Tibial nerve (tissue), 4 donors: ENCODE results near the gene UCK2. TPM values are rescaled to one million over a fixed set of nuclear protein-coding genes. Genes with fewer than 3 reads are reported as not detected.

Experiments used
- DNase-seq, 2 donors: peaks; one replicate each; pipeline ENCODE4 v3.0.0-alpha.2; 2019; ENCODE audit warnings: low spot score in 2 of 2
- H3K27ac ChIP-seq, 4 donors: fragments of 200-600 bp; sonication (generic) in 3 of 4; one replicate each; pipeline ENCODE4 v1.5.1; 2017 to 2019; ENCODE audit warnings: mild to moderate bottlenecking in 1 of 4
- H3K27me3 ChIP-seq, 2 donors: fragments of 200-600 bp; sonication (generic) in 1 of 2; one replicate each; pipeline versions ENCODE4 v1.5.1 to v1.6.0; 2017 to 2019
- H3K36me3 ChIP-seq, 3 donors: fragments of 200-600 bp; sonication (generic); one replicate each; pipeline ENCODE4 v1.5.1; 2018 to 2019
- H3K4me1 ChIP-seq, 4 donors: fragments of 200-600 bp; sonication (generic) in 3 of 4; one replicate each; pipeline ENCODE4 v1.5.1; 2017 to 2019
- H3K4me3 ChIP-seq, 4 donors: fragments of 200-600 bp; sonication (generic) in 3 of 4; one replicate each; pipeline ENCODE4 v1.5.1; 2017 to 2019; ENCODE audit warnings: mild to moderate bottlenecking in 1 of 4, moderate library complexity in 1 of 4
- H3K9me3 ChIP-seq, 4 donors: fragments of 200-600 bp; sonication (generic) in 3 of 4; one replicate each; pipeline ENCODE4 v1.5.1; 2017 to 2019
- CTCF ChIP-seq, 5 experiments: fragments of 200-600 bp in 3 of 5; fragments of 450-650 bp in 2 of 5; sonication (generic) in 3 of 5; IDR thresholded peaks; one replicate each; pipeline ENCODE4 v1.5.1; 2016 to 2019; ENCODE audit warnings: antibody characterized with exemption in 5 of 5, mild to moderate bottlenecking in 3 of 5, moderate library complexity in 2 of 5
- EP300 ChIP-seq, 2 donors: sonication (generic); formaldehyde crosslinking; IDR thresholded peaks; one replicate each; pipeline ENCODE4 v1.6.1; 2017; ENCODE audit warnings: antibody characterized with exemption in 2 of 2, mild to moderate bottlenecking in 1 of 2
- POLR2A ChIP-seq, 2 donors: fragments of 450-650 bp; IDR thresholded peaks; one replicate each; pipeline ENCODE4 v1.6.1; 2017; ENCODE audit warnings: antibody characterized with exemption in 2 of 2, mild to moderate bottlenecking in 2 of 2, moderate library complexity in 2 of 2
- WGBS, 2 donors: methylation state at CpG; one replicate each; pipeline ENCODE4 v1.1.5; 2018; 5-methylcytosine and 5-hydroxymethylcytosine counted together
- total RNA-seq, 4 donors: library from RNA; depleted of rRNA; stranded (reverse); fragments of >200 nt; gene quantifications; one replicate each; pipeline ENCODE4 v1.1.0, GENCODE V29; 2016

Gene UCK2
- total RNA-seq, 4 donors from 2014 or later: 29.7 to 36.0 (median 33.8) TPM

- DNase-seq: no peak
- no peak for TF ChIP-seq EP300 (IDR thresholded peaks at IDR 0.05)
- no peaks in the 10 kb centered on the region for H3K27me3 ChIP-seq
These were observed 111.4 kb downstream of the UCK2 start for GRCh38 chr1:165938844-165939243.

DNA sequence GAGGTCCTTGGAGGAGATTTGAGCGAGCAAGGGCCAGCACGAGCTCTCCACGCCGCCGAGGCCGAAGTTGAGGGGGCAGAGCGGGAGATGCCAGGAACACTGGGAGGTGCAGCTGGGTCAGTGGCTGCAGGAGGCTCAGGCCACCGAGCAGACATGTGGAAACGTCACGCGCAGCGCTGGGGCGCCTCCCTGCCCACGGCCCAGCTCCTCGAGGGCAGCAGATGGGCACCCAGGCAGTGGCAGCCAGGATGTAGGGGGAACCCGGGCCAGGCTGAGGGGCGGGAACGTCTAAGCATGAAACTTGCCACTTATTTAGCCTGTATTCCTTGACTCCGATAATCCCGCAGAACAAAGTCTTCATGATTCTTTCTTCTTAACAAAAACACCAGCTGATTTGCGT lies 114.1 kb downstream of the UCK2 start:
- DNase-seq: no peak
- H3K27me3 ChIP-seq: no peaks in the 10 kb centered on the region
- no peaks in the 10 kb centered on the region for H3K36me3 ChIP-seq
- no peak overlapping the region for H3K4me3 ChIP-seq
- H3K4me1 ChIP-seq: no peaks in the 10 kb centered on the region
- TF ChIP-seq CTCF (IDR thresholded peaks at IDR 0.05) (no peak), EP300 (IDR thresholded peaks at IDR 0.05) (no peak), POLR2A (IDR thresholded peaks at IDR 0.05) (no peak)
- H3K9me3 ChIP-seq: no peaks in the 10 kb centered on the region
- 86 to 91% methylated on average over 21 of the region's 21 CpGs for WGBS, 2 donors
- no peak overlapping the region for H3K27ac ChIP-seq

More at GRCh38 chr1:165938844-165939243, 111.4 kb downstream of the UCK2 start:
- H3K9me3 ChIP-seq: no peaks in the 10 kb centered on the region
- H3K27ac ChIP-seq: no peak overlapping the region
- no peaks in the 10 kb centered on the region for H3K36me3 ChIP-seq
- 87 to 91% methylated on average over 2 of the region's 2 CpGs for WGBS, 2 donors
- no peak overlapping the region for H3K4me3 ChIP-seq
- H3K4me1 ChIP-seq: no peaks in the 10 kb centered on the region

DNA sequence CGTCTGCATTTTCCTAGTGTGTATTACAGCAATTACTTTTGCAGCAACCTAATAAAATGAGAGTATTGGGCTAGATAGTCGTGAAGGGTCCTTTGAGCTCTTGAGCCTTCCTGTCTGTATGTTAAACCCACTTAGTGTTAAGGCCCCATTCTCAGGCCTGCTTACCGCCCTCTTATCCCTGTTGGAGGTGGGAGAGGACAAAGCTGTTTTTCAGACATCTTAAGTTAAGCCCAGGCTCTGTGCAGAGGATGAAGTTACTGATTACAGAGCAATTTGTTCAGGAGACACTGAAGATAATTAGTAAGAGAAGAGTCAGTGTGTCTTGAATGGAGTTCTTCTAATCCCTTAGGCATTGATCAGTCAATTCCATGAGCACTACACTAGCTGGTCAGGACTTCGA lies 114.6 kb downstream of the UCK2 start:
- Histone ChIP-seq H3K27ac (no peak overlapping the region), H3K4me3 (no peak overlapping the region), H3K27me3 (no peaks in the 10 kb centered on the region), H3K36me3 (no peaks in the 10 kb centered on the region), H3K4me1 (no peaks in the 10 kb centered on the region), H3K9me3 (no peaks in the 10 kb centered on the region)
- no peak for DNase-seq
- TF ChIP-seq EP300 (IDR thresholded peaks at IDR 0.05): no peak
- TF ChIP-seq CTCF (IDR thresholded peaks at IDR 0.05): no peak
- no peak for TF ChIP-seq POLR2A (IDR thresholded peaks at IDR 0.05)
- 52 to 54% methylated on average over 4 of the region's 4 CpGs for whole genome bisulfite sequencing, 2 donors

- DNase-seq: no peak
- Histone ChIP-seq H3K27ac (no peak overlapping the region), H3K9me3 (no peaks in the 10 kb centered on the region), H3K4me3 (no peak overlapping the region), H3K36me3 (no peaks in the 10 kb centered on the region), H3K27me3 (no peaks in the 10 kb centered on the region), H3K4me1 (no peaks in the 10 kb centered on the region)
- WGBS, 2 donors: 70 to 75% methylated on average over 3 of the region's 3 CpGs
- no peak for TF ChIP-seq POLR2A (IDR thresholded peaks at IDR 0.05)
- TF ChIP-seq EP300 (IDR thresholded peaks at IDR 0.05): no peak
- TF ChIP-seq CTCF (IDR thresholded peaks at IDR 0.05): no peak
These were observed 115.6 kb downstream of the UCK2 start for GRCh38 chr1:165942927-165943597.

DNA sequence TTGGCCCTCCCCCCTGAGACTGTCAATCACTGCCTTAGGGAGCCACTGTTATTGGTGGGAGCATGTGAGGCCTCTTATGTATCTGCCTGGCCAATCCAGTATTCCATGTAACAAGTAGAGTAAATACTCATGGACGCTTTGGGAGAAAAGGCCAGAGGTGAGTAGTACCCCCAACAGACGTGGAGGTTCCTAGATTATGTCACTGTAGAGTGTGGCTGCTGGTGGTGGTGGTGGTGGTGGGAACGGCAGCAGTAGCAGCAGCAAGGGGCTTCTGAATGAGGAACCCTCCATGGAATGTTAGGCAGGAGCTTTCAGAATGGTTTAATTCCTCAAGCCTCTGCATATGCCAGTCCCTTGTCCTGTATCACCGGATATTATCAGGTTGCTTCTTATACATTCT lies 118.5 kb downstream of the UCK2 start:
- TF ChIP-seq POLR2A (IDR thresholded peaks at IDR 0.05): no peak
- TF ChIP-seq CTCF (IDR thresholded peaks at IDR 0.05): no peak
- no peak for TF ChIP-seq EP300 (IDR thresholded peaks at IDR 0.05)
- Histone ChIP-seq H3K4me3 (no peak overlapping the region), H3K9me3 (no peaks in the 10 kb centered on the region), H3K27ac (no peak overlapping the region), H3K27me3 (no peaks in the 10 kb centered on the region), H3K36me3 (no peaks in the 10 kb centered on the region), H3K4me1 (no peaks in the 10 kb centered on the region)
- 81 to 91% methylated on average over 4 of the region's 4 CpGs for WGBS, 2 donors
- DNase-seq: no peak
